Activated CD4-positive, alpha-beta T cell treated with anti-CD3 and anti-CD28 coated beads, Interleukin-2, amount 50 U/mL, for 24 hours (primary cell): ENCODE data around the gene IGSF1.
"Not testable (repeated sequence)": the region's sequence is repeated elsewhere in the genome, so short reads cannot be mapped to it uniquely, and the experiment has no call there.

ENCODE experiments used
- DNase-seq, 2 donors: peaks; one replicate each; pipeline ENCODE4 v3.0.0-alpha.2; 2020; ENCODE audit warnings: low read depth in 1 of 2, low spot score in 1 of 2

Gene IGSF1

DNA sequence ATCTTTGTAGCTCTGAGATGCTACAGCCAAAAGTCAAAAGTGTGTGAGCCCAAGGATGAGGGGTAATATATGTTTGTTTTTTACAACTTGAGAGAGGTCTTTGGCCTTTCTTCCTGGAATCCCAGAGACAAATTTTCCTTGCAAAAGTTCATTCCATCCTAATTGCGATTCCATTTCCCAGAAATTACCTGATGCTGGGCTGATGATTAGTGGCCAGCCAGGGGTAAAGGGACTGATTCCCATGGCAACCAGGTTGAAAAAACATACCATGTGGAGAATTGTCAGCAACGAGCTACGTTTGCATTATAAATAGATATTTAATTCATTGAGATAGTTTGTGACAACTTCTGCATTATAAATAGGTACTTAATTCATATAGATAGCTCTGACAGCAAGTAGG is 17.8 kb downstream of the IGSF1 start:
- no peak for DNase-seq

- no peak for DNase-seq
Measured at GRCh38 chrX:131270080-131270479, 19.0 kb downstream of the IGSF1 start.

- no peak for DNase-seq
Measured at GRCh38 chrX:131264665-131265064, 24.4 kb downstream of the IGSF1 start.

DNA sequence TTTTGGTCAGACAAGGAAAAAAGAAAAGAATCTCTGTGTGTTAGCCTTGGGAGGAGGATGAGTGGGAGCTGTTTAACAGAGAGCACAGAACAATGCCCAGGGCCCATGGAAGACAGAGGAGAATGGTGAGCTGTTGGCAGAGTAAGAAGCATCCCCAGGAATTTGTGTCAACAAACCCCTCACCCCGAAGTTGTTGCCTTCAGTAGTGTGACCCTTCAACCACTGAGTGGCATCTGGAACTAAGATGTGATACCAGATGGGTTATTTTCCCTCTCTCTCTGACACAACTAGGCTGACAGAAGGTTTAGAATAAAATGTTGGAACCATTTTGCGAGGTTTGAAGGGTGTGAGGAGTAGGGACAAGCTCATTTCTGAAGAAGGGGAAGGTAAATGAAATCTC is 25.1 kb downstream of the IGSF1 start:
- DNase-seq, result no peak

GRCh38 chrX:131262738-131263679 is 26.1 kb downstream of the IGSF1 start:
- no peak for DNase-seq

DNA sequence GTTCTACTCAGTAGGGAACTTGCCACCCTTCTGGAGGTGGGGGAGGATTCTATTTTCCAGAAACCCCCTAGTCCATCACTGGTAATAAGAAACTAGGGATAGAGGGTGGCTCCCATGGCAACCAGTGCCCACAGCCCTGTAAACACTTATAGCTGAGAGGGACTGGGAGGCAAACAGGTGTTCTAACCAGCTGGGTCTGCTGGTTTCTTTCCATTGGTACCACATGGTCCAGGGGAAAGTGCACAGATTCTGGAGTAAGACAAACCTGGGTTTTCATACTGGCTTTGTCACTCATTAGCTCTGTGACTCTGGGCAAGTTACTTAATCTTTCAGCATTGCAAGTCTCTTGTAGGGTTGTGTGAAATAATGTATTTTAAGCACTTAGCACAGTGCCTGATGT is 26.9 kb downstream of the IGSF1 start:
- no peak for DNase-seq

DNA sequence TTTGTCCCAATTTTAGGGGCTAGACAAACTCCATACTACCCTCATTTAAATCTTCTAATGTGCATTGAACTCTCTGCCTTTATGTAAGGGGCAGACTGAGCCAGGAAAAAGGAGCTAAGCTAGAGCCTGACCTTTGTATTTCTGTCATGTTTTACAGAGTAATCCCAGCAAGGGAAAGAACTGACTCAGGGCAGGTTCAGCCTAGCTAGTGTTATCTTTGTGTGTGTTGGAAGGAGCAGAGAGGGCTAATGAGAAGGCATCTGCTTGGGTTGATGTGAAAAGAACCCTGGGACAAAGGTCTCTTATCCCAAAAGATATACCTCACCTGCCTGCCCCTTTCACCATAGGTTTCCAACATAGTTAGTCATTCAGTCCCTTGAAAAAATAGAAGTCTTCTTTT is 31.7 kb downstream of the IGSF1 start:
- DNase-seq, result no peak

DNA sequence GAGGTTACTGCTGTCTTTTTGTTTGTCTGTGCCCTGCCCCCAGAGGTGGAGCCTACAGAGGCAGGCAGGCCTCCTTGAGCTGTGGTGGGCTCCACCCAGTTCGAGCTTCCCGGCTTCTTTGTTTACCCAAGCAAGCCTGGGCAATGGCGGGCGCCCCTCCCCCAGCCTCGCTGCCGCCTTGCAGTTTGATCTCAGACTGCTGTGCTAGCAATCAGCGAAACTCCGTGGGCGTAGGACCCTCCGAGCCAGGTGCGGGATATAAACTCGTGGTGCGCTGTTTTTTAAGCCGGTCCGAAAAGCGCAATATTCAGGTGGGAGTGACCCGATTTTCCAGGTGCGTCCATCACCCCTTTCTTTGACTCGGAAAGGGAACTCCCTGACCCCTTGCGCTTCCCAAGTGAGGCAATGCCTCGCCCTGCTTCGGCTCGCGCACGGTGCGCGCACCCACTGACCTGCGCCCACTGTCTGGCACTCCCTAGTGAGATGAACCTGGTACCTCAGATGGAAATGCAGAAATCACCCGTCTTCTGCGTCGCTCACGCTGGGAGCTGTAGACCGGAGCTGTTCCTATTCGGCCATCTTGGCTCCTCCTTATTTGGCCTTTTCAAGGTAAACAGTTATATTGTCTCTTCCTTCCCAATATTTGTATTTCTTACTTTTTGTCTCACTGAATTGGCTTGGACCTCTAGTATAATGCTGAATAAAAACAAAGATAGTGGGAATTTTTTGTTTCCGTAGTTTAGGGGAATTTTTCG is 37.9 kb downstream of the IGSF1 start:
- not testable (repeated sequence) for DNase-seq

DNA sequence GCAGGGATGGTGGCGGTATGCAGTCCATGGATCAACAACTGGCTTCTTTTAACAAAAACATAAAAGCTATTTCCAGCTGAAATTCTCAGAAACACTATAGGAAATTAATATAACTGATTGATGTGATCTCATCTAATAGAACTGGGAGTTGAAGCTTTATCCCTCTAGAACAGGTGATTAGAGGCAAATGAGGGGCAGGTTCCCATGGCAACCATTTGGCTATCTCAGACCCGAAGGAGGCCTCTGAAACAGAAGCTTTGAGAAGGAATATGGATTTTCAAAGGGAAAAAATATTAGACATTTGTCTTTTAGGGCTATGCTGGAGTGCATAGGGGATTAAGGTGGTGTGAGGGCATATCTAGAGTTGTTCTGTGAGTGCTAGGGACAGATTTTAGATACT is 50.0 kb downstream of the IGSF1 start:
- no peak for DNase-seq

GRCh38 chrX:131237363-131237762 is 51.7 kb downstream of the IGSF1 start:
- DNase-seq, result no peak

DNA sequence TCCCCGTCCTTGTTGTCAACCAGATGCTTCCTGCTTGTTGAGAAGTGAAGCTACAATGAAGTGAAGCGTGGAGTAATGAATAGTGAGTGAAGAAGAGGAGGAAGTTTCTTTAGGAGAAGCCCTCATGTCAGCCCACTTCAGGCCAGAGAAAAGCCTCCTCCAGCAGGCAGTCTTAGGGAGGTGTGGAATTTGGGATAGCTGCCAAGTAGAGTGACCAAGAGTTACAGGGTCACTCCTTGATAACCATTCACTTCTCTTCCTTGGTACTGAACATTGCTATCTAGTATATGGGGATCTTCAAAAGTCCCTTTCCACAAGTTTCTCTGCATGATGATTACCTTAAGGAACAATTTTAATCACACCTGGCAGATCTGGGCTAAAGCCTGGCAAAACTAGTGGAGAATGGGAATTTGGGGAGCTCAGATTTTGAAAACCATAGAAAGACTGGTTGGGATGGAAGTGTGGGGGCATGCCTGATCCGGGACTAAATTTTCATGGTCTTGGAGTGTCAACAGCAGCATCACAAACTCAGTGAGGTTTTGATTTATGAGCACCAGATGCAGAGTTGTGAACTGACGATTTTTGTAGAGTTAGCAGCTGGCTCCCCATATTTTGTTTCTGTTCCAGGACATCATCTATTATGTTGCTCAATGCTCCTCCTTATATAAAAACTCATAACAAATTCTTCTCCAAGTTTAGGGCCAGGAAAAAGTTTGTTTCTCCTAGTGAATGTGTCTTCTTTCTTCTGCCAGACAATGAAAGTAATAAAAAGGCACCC is 53.1 kb downstream of the IGSF1 start:
- DNase-seq, result no peak

DNA sequence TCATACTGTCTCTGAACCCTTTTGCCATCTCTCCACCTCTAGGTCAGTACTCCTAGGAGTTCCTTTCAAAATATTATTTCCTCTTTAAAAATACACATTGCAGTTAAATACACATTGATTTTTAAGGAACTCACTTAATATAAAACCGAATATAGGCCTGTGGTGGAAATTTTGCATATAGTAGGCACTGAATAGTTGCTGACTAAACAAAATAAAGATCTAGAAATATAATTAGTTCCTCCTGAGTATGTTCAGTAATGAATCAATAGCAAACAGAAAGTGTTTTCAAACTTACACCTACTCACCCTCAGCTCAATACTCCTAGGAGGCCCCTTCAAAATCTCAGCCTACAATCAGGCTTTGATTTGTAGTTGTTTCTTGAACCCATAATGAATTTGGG is 61.5 kb downstream of the IGSF1 start:
- no peak for DNase-seq

DNA sequence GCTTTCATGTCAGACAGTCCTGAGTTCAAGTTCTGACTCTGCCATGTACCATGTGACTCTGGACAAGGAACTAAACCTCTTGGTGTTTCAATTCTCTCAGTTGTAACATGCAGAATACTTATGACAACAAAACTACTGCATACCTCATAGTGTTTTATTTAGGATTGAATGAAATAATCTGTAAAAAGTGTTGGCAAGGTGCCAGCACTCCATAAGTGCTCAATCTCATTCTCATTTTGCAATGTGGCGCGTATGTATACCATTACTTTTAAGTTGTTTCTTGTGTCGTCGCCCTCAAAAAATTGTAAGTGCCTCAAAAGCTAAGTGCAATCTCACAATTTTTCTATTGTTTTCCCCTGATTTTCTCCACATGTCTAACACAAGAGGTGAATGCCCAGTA is 62.5 kb downstream of the IGSF1 start:
- DNase-seq, result no peak

- DNase-seq, result no peak
Measured at GRCh38 chrX:131225078-131225477, 64.0 kb downstream of the IGSF1 start.
